GM12878 (cell line): ENCODE results near the gene JAG2. TPM values are rescaled to one million over a fixed set of nuclear protein-coding genes. Genes with fewer than 3 reads are reported as not detected.

ENCODE experiments used
- CEBPZ ChIP-seq: fragments of 150-350 bp; IDR thresholded peaks from 2 replicates; pipeline ENCODE4 v1.6.1; 2016; ENCODE audit warnings: low read depth, low read length
- CHD1 ChIP-seq: IDR thresholded peaks from 2 replicates; pipeline ENCODE4 v1.6.1; 2012; ENCODE audit warnings: low read depth, low read length, improper control_type of control experiment
- DPF2 ChIP-seq: fragments of 450-650 bp; IDR thresholded peaks from 2 replicates; pipeline ENCODE4 v1.6.1; 2017; ENCODE audit warnings: mild to moderate bottlenecking
- FOXM1 ChIP-seq: IDR thresholded peaks from 2 replicates; pipeline ENCODE4 v1.6.1; 2012; ENCODE audit warnings: low read depth, mild to moderate bottlenecking, inconsistent platforms, low read length, moderate library complexity
- HDGF ChIP-seq: fragments of 450-650 bp; IDR thresholded peaks from 2 replicates; pipeline ENCODE4 v1.6.1; 2016; ENCODE audit warnings: antibody characterized with exemption
- KAT2A ChIP-seq: conservative IDR thresholded peaks from 2 replicates; pipeline ENCODE4 v1.6.1; 2011; ENCODE audit warnings: low read depth, low read length; ENCODE audit not compliant: control insufficient read depth
- MEF2A ChIP-seq: IDR thresholded peaks from 2 replicates; pipeline ENCODE4 v1.6.1; 2011; ENCODE audit warnings: low read depth, mild to moderate bottlenecking, low read length, moderate library complexity; ENCODE audit not compliant: insufficient read depth
- PKNOX1 ChIP-seq: fragments of 450-650 bp; IDR thresholded peaks from 2 replicates; pipeline ENCODE4 v1.6.1; 2016; ENCODE audit warnings: mild to moderate bottlenecking
- POLR2A ChIP-seq: IDR thresholded peaks from 2 replicates; pipeline ENCODE4 v1.6.1; 2011; ENCODE audit warnings: low read depth, mild to moderate bottlenecking, low read length
- PRDM15 ChIP-seq: fragments of 450-650 bp; formaldehyde crosslinking; IDR thresholded peaks from 2 replicates; pipeline ENCODE4 v1.4.0; 2020; ENCODE audit warnings: mild to moderate bottlenecking, moderate library complexity
- REST ChIP-seq: IDR thresholded peaks from 2 replicates; pipeline ENCODE4 v1.6.1; 2012; ENCODE audit warnings: mild to moderate bottlenecking, low read depth, low read length
- SREBF2 ChIP-seq: IDR thresholded peaks from 2 replicates; pipeline ENCODE4 v1.6.1; 2012; ENCODE audit warnings: mild to moderate bottlenecking, low read length
- TBL1XR1 ChIP-seq: IDR thresholded peaks from 2 replicates; pipeline ENCODE4 v1.6.1; 2012; ENCODE audit warnings: low read depth, low read length, improper control_type of control experiment
- USF2 ChIP-seq: IDR thresholded peaks from 2 replicates; pipeline ENCODE4 v1.6.1; 2011; ENCODE audit warnings: low read depth, low read length, improper control_type of control experiment, borderline replicate concordance
- YBX1 ChIP-seq: fragments of 450-650 bp; IDR thresholded peaks from 2 replicates; pipeline ENCODE4 v1.6.1; 2016; ENCODE audit warnings: antibody characterized with exemption
- ZZZ3 ChIP-seq: IDR thresholded peaks from 2 replicates; pipeline ENCODE4 v1.6.1; 2011; ENCODE audit warnings: low read depth; ENCODE audit not compliant: control insufficient read depth, insufficient read length
- polyA plus RNA-seq, 11 experiments: library from polyadenylated mRNA; depleted of rRNA in 4 of 11; unstranded in 6 of 11; stranded (reverse) in 5 of 11; fragments of >200 nt; fragmentation: Nextera tagmentation in 4 of 11; fragmentation: Illumina TruSeq in 1 of 11; extraction: Ambion mirVana in 4 of 11; extraction: Trizol in 1 of 11; gene quantifications; 1 replicate in 1 of 11; 2 replicates in 10 of 11; pipeline versions ENCODE4 v1.2.1 to v1.2.3, GENCODE V29; 2011 to 2016; ENCODE audit warnings: inconsistent platforms in 2 of 11, missing spikeins in 2 of 11, low read depth in 1 of 11
- total RNA-seq, 4 experiments: library from RNA; depleted of rRNA in 3 of 4; stranded (reverse); fragments of >200 nt in 3 of 4; fragmentation: Illumina TruSeq in 1 of 4; extraction: Trizol in 1 of 4; gene quantifications; 2 replicates each; pipeline versions ENCODE4 v1.2.1 to v1.2.3, GENCODE V29; 2013 to 2021

The JAG2 gene
- total and polyA plus RNA-seq, 10 of the 15 experiments (the other 5 are each of a cell fraction or from before 2014, with no cell fraction given) = 0.04 to 0.14 (median 0.06) TPM; not detected in 5

- no peak for TF ChIP-seq USF2
- no peak for TF ChIP-seq KAT2A
- no peak for TF ChIP-seq YBX1
- TF ChIP-seq PRDM15 (CRISPR knock-in tag) = no peak
- no peak for TF ChIP-seq CEBPZ
- TF ChIP-seq DPF2 = no peak
- 0 out of 2 replicates have a peak, but pooled peaks have one; percentile 27 for TF ChIP-seq POLR2A
- 0 out of 2 replicates have a peak, but pooled peaks have one; percentile 9 for TF ChIP-seq TBL1XR1
- TF ChIP-seq PKNOX1 = no peak
- no peak for TF ChIP-seq ZZZ3
- TF ChIP-seq REST = no peak
- TF ChIP-seq MEF2A = no peak
- TF ChIP-seq FOXM1 = no peak
- no peak for TF ChIP-seq SREBF2
- peak; percentile 55; the same call in 1 of the 2 replicates for TF ChIP-seq HDGF
- no peak for TF ChIP-seq CHD1
These were observed 75.5 kb downstream of the JAG2 start (continued) for GRCh38 chr14:105093038-105093430.
